DMS53 treated with DMSO at 0.1 percent for 48 hours (cell line): ENCODE measurements around the gene GMDS.

Source experiments
- DNase-seq: peaks from one replicate; lab custom pipeline; 2025; ENCODE audit not compliant: unreplicated experiment; lab: John Stamatoyannopoulos, UW

GMDS gene

GRCh38 chr6:2209226-2209809, 36.1 kb downstream of the GMDS start:
- peak; percentile 77 for DNase-seq

- DNase-seq: no peak
Measured at GRCh38 chr6:2208468-2208867, 36.9 kb downstream of the GMDS start.

- no peak for DNase-seq
Measured at GRCh38 chr6:2205396-2205795, 40.0 kb downstream of the GMDS start.

GRCh38 chr6:2204272-2204671, 41.1 kb downstream of the GMDS start:
- DNase-seq: no peak

- DNase-seq: no peak
Measured at GRCh38 chr6:2203264-2203663, 42.1 kb downstream of the GMDS start.

DNA sequence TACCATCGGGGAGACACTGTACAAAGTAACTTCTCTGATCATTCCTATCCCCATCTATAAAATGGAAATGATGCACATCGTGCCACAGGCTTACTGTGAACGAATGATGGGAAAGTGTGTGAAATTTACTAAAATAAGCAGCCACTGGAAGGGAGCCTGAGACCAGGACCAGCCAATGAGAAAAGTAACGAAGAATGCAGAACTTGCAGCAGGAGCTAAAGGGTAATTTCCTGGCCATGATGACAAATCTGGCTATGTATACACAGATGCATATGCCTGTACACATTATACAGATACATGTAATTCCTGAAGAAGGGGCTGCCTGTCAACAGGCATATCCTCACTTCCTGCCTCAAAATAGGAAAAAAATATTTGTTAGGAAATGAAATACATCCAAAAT, 47.4 kb downstream of the GMDS start:
- DNase-seq: no peak

DNA sequence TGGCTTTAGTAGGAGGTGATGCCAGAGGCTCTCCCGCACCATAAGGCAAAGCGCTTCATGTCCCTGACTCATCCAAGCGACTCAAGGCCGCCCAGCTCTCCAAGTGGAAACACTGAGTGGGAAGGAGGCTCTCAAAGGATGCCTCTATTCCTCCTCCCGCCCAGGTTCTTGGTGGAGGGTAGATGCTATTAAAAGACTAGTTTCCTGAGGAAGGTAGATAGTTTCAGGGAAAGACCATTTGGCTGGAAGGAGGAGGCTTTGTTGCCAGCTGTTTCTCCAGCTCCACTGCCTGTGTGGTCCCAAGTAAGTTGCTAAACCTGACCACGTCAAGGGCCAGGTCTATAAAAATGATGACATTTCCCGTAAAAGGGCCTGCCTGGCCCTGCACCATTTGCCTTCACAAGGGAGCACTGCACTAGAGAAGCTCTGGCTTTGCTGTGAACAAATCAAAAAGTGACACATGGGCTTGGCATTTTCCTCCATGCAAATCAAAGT, 48.2 kb downstream of the GMDS start:
- no peak for DNase-seq

DNA sequence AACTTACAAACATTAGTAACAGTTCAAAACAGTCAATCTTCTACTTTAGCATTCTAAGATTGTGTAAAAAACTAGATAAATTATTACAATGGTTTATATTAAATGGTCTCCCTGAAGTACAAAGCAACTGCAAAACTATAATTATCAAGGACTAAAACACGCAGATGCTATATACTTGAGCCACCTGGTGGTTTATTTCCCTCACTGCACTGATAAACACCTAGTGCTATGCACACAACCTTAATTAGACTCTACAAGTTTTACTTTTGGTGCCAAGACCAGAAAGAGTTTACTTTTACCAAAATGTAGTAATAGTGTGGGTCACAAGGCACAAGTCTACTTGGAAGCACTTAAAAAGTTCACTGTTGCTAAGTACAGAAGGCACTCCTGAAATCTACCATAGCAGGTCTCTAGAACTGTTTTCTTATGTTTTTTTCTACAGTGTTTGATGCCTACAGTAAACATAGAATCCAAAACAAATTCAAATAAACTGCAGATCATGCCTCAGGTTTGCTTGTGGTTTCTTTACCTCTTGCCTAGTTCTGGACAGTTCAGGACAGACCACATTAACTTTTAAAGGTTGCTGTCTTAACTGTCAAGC, 49.2 kb downstream of the GMDS start:
- peak; percentile 49 for DNase-seq

DNA sequence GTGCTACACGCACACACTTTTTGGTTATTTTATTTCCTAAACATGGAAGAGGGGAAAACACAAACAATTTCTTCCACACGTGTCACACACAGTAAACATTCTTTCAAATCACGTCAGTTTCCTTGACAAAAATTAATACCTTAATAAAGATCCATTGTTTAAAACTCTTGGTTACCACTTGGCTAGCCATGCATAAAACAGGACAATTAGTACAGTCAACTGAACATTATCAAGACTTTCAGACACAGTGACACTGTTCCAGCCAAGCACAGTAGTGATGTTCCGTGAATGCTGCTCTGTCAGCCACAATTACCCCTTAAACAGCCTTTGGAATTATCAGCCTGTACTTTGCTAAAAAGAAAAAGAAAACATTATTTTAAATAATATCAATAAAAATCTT, 50.8 kb downstream of the GMDS start:
- no peak for DNase-seq

DNA sequence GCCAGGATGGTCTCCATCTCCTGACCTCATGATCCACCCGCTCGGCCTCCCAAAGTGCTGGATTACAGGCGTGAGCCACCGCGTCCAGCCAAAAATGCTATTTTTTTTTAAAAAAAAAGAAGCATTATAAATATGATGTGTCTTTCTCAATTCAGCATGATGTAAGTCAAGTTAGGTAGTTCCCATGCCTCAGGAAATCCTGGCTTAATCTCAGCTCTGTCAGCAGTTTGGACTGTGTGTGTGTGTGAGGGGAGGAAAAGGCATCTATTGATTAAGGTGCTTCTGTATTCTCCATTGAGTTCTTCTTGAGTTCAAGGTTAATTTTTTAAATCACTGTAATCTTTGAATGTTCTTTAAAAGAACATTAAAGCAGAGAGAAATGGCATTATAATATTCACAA, 51.5 kb downstream of the GMDS start:
- no peak for DNase-seq

GRCh38 chr6:2192976-2193375, 52.4 kb downstream of the GMDS start:
- no peak for DNase-seq

GRCh38 chr6:2191390-2191740, 54.0 kb downstream of the GMDS start:
- no peak for DNase-seq

DNA sequence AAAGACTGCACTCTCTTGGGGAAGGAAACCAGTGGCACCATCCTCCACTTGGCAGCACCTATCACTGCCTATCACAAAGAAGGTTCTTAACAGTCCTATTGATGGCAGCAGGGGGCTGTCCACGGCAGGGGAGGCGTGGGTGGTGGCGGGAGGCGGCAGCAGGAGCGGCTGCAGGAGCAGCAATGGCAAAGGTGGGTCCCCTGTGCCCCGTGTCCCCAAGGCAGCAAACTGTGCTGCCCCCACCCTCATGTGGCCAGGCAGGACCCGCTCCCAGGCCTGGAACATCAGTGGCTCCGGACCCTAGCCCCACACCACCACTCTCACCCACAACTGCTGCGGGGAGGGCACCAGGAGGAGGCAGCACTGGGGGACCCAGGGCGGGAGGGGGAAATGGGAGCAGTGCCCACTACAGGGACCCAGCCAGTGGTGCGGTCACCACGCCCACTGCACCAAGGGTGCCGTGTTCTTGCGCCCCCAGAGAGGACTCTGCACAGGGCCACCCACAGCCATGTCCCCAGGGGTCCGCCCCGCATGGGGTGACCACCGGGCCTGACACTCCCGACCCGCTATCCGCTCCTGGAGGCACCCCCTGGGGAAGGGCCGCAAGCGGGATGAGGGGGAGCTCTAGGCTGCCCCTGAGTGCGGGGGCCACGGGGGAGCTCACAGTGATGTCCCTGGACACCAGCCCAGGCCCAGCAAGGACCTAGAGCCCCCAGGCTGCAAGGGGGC, 54.6 kb downstream of the GMDS start:
- no peak for DNase-seq

- DNase-seq: no peak
Measured at GRCh38 chr6:2188856-2189384, 56.5 kb downstream of the GMDS start.

GRCh38 chr6:2188397-2188796, 57.0 kb downstream of the GMDS start:
- no peak for DNase-seq

GRCh38 chr6:2187826-2188225, 57.6 kb downstream of the GMDS start:
- DNase-seq: no peak

DNA sequence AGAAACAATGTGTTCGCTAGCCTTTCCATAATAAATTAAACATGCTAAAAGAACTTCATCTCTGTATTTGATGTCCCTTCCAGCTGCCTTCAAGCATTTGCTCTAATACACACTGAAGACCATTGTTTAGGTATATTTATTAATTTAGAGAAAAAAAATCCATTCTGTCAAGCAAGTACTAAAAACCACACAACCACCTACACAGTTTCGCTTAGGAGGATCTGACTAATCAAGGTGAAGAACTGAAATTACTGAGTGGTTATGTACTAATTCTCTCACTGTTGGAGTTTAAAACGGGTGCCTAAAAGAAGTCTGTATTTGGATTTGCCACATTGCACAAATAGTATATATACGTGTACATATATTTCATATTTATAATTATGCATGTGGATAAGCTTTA, 58.9 kb downstream of the GMDS start:
- DNase-seq: no peak

DNA sequence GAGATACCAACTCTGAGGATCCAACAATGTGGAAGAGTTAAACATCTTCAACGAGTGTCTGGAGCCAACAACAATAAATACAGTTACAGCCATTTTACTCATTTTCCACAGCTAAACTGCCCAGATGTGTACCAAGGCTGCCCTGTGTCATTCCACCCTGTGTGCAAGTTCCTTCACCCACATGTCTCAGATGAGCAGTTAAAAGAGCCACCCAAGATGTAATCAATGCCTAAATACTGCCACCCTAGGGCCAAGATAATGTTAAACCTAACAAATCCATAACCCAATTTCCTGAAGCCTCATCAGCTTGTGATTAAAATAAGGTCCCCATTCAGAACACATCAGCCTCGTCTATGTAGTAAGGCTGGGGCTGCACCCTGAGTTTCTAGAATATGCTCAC, 59.9 kb downstream of the GMDS start:
- no peak for DNase-seq

DNA sequence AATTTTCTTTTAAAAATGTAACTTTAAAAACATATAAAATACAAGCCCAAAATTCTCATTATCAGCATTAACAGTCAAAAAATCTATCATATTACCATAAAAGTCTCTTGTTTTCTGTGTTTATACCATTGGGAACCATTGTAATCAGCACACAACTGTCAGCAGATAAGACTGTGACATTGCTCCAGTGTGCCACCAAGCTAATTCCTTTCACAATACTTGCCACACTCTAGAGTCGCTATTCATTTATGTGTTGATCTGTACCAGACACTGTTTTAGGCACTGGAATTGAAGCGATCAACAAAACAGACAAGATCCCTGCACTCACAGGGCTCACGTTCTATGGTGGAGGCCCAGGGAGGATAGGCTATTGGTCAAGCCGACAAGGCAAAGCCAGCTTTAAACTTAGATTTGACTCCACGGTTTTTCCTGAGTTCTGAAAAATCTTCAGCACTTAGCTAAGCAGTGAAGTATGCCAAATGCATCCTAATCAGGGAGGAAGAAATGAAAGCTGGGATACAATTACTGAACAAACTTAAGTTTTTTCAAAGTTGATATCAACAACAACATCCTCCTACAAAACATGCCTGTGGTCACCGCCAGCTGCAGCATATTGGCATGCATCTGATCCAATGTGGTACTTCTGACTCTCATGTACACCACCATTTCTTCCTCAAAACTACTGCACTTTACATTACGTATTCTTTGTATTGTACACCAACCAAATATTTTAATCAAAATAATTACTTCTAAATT, 60.5 kb downstream of the GMDS start:
- no peak for DNase-seq

DNA sequence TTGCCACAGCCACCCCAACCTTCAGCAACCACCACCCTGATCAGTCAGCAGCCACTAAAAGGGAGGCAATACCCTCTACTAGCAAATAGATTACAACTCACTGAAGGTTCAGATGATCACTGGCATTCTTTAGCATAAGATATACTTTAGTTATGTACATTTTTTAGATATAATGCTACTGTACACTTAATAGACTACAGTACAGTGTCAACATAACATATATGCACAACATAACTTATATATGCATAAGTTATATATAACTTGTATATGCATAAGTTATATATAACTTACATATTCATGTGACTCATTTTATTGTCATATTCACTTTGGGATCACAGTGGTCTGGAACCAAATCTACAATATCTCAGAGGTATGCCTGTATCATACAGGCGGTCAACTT, 61.7 kb downstream of the GMDS start:
- no peak for DNase-seq

DNA sequence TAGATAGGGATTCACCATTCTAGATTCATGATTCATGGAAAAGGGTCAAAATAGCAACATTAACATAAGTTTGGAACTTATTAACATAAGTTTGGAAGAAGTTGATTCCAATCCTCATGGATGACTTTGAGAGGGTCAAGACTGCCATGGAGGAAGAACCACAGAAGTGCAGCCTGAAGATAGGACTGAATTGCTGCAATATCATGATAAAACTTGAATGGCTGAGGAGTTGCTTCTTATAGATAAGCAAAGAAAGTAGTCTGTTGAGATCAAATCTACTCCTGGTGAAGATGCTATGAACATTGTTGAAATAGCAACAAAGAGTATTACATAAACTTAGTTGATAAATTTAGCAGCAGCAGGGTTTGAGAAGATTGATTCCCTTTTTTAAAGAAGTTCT, 62.2 kb downstream of the GMDS start:
- DNase-seq: no peak

DNA sequence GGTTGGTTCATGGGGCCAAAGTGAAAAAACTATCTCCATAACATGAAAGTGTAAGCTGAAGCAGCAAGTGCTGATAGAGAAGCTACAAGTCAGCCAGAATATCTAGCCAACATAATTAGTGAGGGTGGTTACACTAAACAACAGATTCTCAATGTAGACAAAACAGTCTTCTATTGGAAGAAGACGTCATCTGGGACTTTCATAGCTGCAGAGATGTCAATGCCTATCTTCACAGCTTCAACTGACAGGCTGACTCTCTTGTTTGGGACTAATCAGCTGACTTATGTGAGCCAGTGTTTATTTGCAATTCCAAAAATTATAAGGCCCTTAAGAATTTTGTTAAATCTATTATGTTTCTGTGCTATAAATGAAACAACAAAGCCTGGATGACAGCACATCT, 63.2 kb downstream of the GMDS start:
- DNase-seq: no peak
